IMR-90 (cell line): ENCODE results near the gene PRELID1. TPM values are rescaled to one million over a fixed set of nuclear protein-coding genes. Genes with fewer than 3 reads are reported as not detected.

Source experiments
- ATAC-seq: fragments of 200-7000 bp; cut with Tn5 transposase; 2 replicates; pipeline ENCODE4 v1.9.1; 2020; ENCODE audit warnings: low read depth, mild to moderate bottlenecking, moderate library complexity
- BruUV-seq: library from RNA; stranded (reverse); fragments of 400-500 nt; replicated peaks from 2 replicates; lab custom pipeline; 2021; lab: Mats Ljungman, UMichigan
- CTCF ChIA-PET: fragments of 300-600 bp; formaldehyde crosslinking; extraction: SDS; loops from one replicate; lab custom pipeline; 2021; ENCODE audit warnings: antibody characterized with exemption; lab: Yijun Ruan, JAX
- POLR2A ChIA-PET: fragments of 300-600 bp; sonication (Branson Sonifier 250); formaldehyde crosslinking; loops from one replicate; lab custom pipeline; 2022; ENCODE audit warnings: antibody characterized with exemption; ENCODE audit not compliant: unreplicated experiment; lab: Charles Lee
- DNase-seq: peaks from one replicate; pipeline ENCODE4 v3.0.0; 2013
- H2AFZ ChIP-seq: replicated peaks from 2 replicates; pipeline ENCODE3; 2013; ENCODE audit warnings: low read length, mild to moderate bottlenecking; ENCODE audit not compliant: poor library complexity
- H2AK5ac ChIP-seq: 2 replicates; pipeline ENCODE4 v1.6.1; 2013; ENCODE audit warnings: low read depth, low read length, inconsistent platforms
- H2AK9ac ChIP-seq: replicated peaks from 2 replicates; pipeline ENCODE3; 2013; ENCODE audit warnings: mild to moderate bottlenecking, low read depth, low read length, moderate library complexity; ENCODE audit not compliant: poor library complexity
- H2BK120ac ChIP-seq: 2 replicates; pipeline ENCODE4 v1.6.1; 2013; ENCODE audit warnings: low read depth, low read length, inconsistent platforms
- H2BK15ac ChIP-seq: 3 replicates; pipeline ENCODE4 v1.6.1; 2013; ENCODE audit warnings: low read depth, low read length, inconsistent platforms
- H2BK20ac ChIP-seq: 2 replicates; pipeline ENCODE4 v1.6.1; 2013; ENCODE audit warnings: low read depth, mild to moderate bottlenecking, inconsistent platforms, low read length, moderate library complexity
- H2BK5ac ChIP-seq: 2 replicates; pipeline ENCODE4 v1.6.1; 2013; ENCODE audit warnings: mild to moderate bottlenecking, low read depth, low read length, inconsistent platforms; ENCODE audit not compliant: poor library complexity, severe bottlenecking
- H3K14ac ChIP-seq: replicated peaks from 2 replicates; pipeline ENCODE4 v1.6.1; 2013; ENCODE audit warnings: low read depth, low read length, inconsistent platforms
- H3K18ac ChIP-seq: 2 replicates; pipeline ENCODE4 v1.6.1; 2013; ENCODE audit warnings: low read depth, low read length, control low read depth
- H3K23ac ChIP-seq: 2 replicates; pipeline ENCODE4 v1.6.1; 2013; ENCODE audit warnings: low read depth, low read length, inconsistent platforms
- H3K27ac ChIP-seq: 2 replicates; pipeline ENCODE4 v1.5.1; 2013; ENCODE audit warnings: mild to moderate bottlenecking, control low read depth, low read length; ENCODE audit not compliant: insufficient read depth
- H3K27me3 ChIP-seq: 2 replicates; pipeline ENCODE4 v1.6.1; 2013; ENCODE audit warnings: low read length; ENCODE audit not compliant: control insufficient read depth, insufficient read depth
- H3K36me3 ChIP-seq: 2 replicates; pipeline ENCODE4 v1.6.1; 2013; ENCODE audit warnings: low read length, mixed read lengths; ENCODE audit not compliant: control insufficient read depth, insufficient read depth
- H3K4ac ChIP-seq: 2 replicates; pipeline ENCODE4 v1.6.1; 2013; ENCODE audit warnings: low read depth, low read length, inconsistent platforms
- H3K4me1 ChIP-seq: 2 replicates; pipeline ENCODE4 v1.6.1; 2013; ENCODE audit warnings: low read length, mixed read lengths; ENCODE audit not compliant: control insufficient read depth, insufficient read depth
- H3K4me2 ChIP-seq: 2 replicates; pipeline ENCODE4 v1.6.1; 2013; ENCODE audit warnings: low read depth, mild to moderate bottlenecking, control low read depth, low read length, moderate library complexity
- H3K4me3 ChIP-seq: 2 replicates; pipeline ENCODE4 v1.5.1; 2013; ENCODE audit warnings: low read depth, mild to moderate bottlenecking, control low read depth, low read length, moderate library complexity; ENCODE audit not compliant: insufficient read depth
- H3K56ac ChIP-seq: 2 replicates; pipeline ENCODE4 v1.6.1; 2013; ENCODE audit warnings: low read length, inconsistent platforms; ENCODE audit not compliant: insufficient read depth; ENCODE audit errors: extremely low read depth
- H3K79me1 ChIP-seq, 2 experiments: 2 replicates each; pipeline ENCODE4 v1.6.1; 2013; ENCODE audit warnings: low read length in 2 of 2, inconsistent platforms in 1 of 2, low read depth in 1 of 2
- H3K9ac ChIP-seq: 2 replicates; pipeline ENCODE4 v1.6.1; 2013; ENCODE audit warnings: low read depth, low read length, control low read depth
- H3K9me1 ChIP-seq: 2 replicates; pipeline ENCODE4 v1.6.1; 2013; ENCODE audit warnings: low read length, inconsistent platforms; ENCODE audit not compliant: insufficient read depth
- H3K9me3 ChIP-seq: 2 replicates; pipeline ENCODE4 v1.6.1; 2013; ENCODE audit warnings: low read length; ENCODE audit not compliant: control insufficient read depth, insufficient read depth
- H4K20me1 ChIP-seq: 2 replicates; pipeline ENCODE4 v1.6.1; 2013; ENCODE audit warnings: low read length, inconsistent platforms; ENCODE audit not compliant: insufficient read depth
- H4K5ac ChIP-seq: 2 replicates; pipeline ENCODE4 v1.6.1; 2013; ENCODE audit warnings: mild to moderate bottlenecking, low read depth, low read length, control low read depth
- H4K8ac ChIP-seq, 2 experiments: 2 replicates each; pipeline ENCODE4 v1.6.1; 2013; ENCODE audit warnings: low read depth in 2 of 2, low read length in 2 of 2, control low read depth in 1 of 2, inconsistent platforms in 1 of 2
- H4K91ac ChIP-seq: 2 replicates; pipeline ENCODE4 v1.6.1; 2013; ENCODE audit warnings: low read depth, low read length, inconsistent platforms; ENCODE audit not compliant: insufficient read depth
- ELK1 ChIP-seq: fragments of 150-350 bp; IDR thresholded peaks from 2 replicates; pipeline ENCODE4 v1.6.1; 2016; ENCODE audit warnings: low read depth, mild to moderate bottlenecking, low read length, moderate library complexity, borderline replicate concordance
- RCOR1 ChIP-seq: IDR thresholded peaks from 2 replicates; pipeline ENCODE4 v1.6.1; 2012; ENCODE audit warnings: mild to moderate bottlenecking, low read length, improper control_type of control experiment; ENCODE audit not compliant: insufficient replicate concordance
- RFX5 ChIP-seq: IDR thresholded peaks from 2 replicates; pipeline ENCODE4 v1.8.0; 2012; ENCODE audit warnings: low read depth, mild to moderate bottlenecking, low read length, moderate library complexity
- WGBS, 2 experiments: methylation state at CpG; one replicate each; pipeline versions ENCODE4 v1.1.5 to v1.1.7; 2013; ENCODE audit warnings: missing lambda C conversion rate in 2 of 2; ENCODE audit not compliant: insufficient read length in 1 of 2; ENCODE audit errors: extremely low coverage in 2 of 2; 5-methylcytosine and 5-hydroxymethylcytosine counted together
- dilution Hi-C: fragments of 300-500 bp; cut with HindIII; formaldehyde crosslinking; loops from one replicate; pipeline ENCODE4 v1.14.3; 2018; ENCODE audit warnings: low sequenced_read_pairs; ENCODE audit not compliant: unreplicated experiment
- in situ Hi-C: fragments of 300-500 bp; cut with MboI; formaldehyde crosslinking; loops from 3 replicates; pipeline ENCODE4 v1.14.3; 2019; ENCODE audit warnings: low sequenced_read_pairs, inconsistent platforms, mixed read lengths
- intact Hi-C: fragments of 100-400 bp; cut with micrococcal nuclease; formaldehyde crosslinking; loops from 2 replicates; pipeline ENCODE4 v1.10.0; 2022
- polyA plus RNA-seq, 3 experiments: library from polyadenylated mRNA; depleted of rRNA; stranded (reverse); fragments of >200 nt; gene quantifications; 2 replicates each; pipeline ENCODE4 v1.2.3, GENCODE V29; 2012; ENCODE audit warnings: low replicate concordance in 1 of 3
- total RNA-seq: library from RNA; depleted of rRNA; stranded (reverse); fragments of >200 nt; gene quantifications from 2 replicates; pipeline ENCODE4 v1.2.3, GENCODE V29; 2012

The PRELID1 gene
- total and polyA plus RNA-seq, 2 of the 4 experiments (the other 2 are of a cell fraction), result 116 to 239 TPM

GRCh38 chr5:177275883-177276282, 27.7 kb upstream of the PRELID1 start:
- DNase-seq, result no peak
- Histone ChIP-seq H3K23ac (no peak overlapping the region), H2BK15ac (no peak overlapping the region), H3K9ac (no peak overlapping the region), H3K9me1 (peaks cover under 1% of the 10 kb centered on the region; the same call in 1 of the 2 replicates), H4K5ac (no peak overlapping the region), H3K4me2 (no peak overlapping the region), H4K20me1 (no peaks in the 10 kb centered on the region), H4K8ac (no peak overlapping the region), H2BK120ac (no peak overlapping the region), H3K79me1 (peaks cover 0 to 19% of the 10 kb centered on the region in 2 experiments; a peak in 3 of 4 replicates), H3K14ac (no peak overlapping the region), H3K36me3 (peaks cover 22% of the 10 kb centered on the region), H2AFZ (no peak overlapping the region), H4K91ac (no peak overlapping the region), H2BK20ac (no peak overlapping the region), H3K27me3 (no peaks in the 10 kb centered on the region), H3K56ac (no peak overlapping the region), H2AK9ac (no peak overlapping the region), H3K4me1 (peaks cover 3% of the 10 kb centered on the region), H3K4ac (no peak overlapping the region), H3K9me3 (no peaks in the 10 kb centered on the region), H3K27ac (no peak overlapping the region), H3K18ac (no peak overlapping the region), H3K4me3 (no peak overlapping the region), H2AK5ac (no peak overlapping the region), H2BK5ac (no peak overlapping the region)
- ATAC-seq, result no peak
- ChIA-PET POLR2A (no interaction called here), CTCF (no interaction called here)
- in situ Hi-C loops (no loop called here), intact Hi-C loops (loop anchor here (5.0 to 10.0 kb wide), 2 partner anchors 34 to 161 kb away; no protein-coding TSS in a partner anchor), dilution Hi-C loops (no loop called here)
- no CpG with 5 or more reads among the region's 6 CpGs for WGBS, 2 experiments
- TF ChIP-seq RFX5 (no peak), ELK1 (no peak), RCOR1 (no peak)
- BruUV-seq, result no TSS peak
